Neural cell (in vitro differentiated cells): Measurements from ENCODE around the gene GATB.

Source experiments
- CTCF ChIP-seq: fragments of 450-650 bp; IDR thresholded peaks from 2 replicates; pipeline ENCODE4 v1.5.1; 2014; ENCODE audit warnings: antibody characterized with exemption, mild to moderate bottlenecking, moderate library complexity; ENCODE audit not compliant: poor library complexity, severe bottlenecking
- POLR2AphosphoS5 ChIP-seq: IDR thresholded peaks from 2 replicates; pipeline ENCODE4 v1.6.1; 2012

GRCh38 chr4:151681085-151681484, 79.7 kb downstream of the GATB start:
- TF ChIP-seq CTCF (no peak), POLR2AphosphoS5 (no peak)
